GM21619 (cell line): ENCODE data around the gene DPP4.
"Not testable (repeated sequence)": the region's sequence is repeated elsewhere in the genome, so short reads cannot be mapped to it uniquely, and the experiment has no call there.

Experiments
- ATAC-seq: cut with Tn5 transposase; IDR thresholded peaks from one replicate; pipeline ENCODE4 v1.9.1; 2021; ENCODE audit not compliant: unreplicated experiment

Gene DPP4

DNA sequence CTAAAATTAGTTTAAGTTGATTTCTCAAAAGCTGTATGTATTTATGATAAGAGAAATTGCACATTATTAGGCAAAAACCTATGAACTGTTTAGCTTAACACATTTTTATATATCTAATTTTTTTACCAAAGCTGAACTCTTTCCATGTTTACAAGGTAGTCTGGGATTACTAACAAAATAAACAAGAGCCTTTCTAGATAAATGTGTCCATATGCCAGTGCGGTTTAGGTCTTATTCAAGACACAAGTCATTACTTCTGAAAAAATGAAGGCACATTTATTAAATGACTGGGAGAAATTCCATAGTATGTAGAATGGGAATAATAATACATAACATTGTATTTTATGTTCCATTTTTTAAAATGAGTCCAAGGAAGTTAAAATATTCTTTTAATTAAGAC lies 82.0 kb downstream of the DPP4 start:
- no peak for ATAC-seq

DNA sequence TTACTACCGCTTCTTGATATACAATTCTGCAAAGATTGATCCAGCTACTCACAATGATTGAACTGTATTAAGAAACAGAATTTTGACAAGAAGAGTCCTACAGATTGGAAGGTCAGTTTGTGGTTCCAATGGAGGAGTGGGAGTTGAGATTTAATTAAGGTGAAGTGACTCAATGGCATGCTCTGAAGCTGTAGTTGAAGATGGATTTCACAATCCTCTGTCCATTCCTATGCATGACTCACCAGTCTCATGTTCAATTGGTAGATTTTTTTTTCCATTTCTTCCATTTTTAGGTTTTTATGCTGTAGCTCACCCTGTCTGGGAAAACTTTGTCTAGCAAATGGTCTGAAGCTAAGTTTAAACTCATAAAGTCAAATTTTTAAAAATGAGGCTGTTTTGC lies 83.3 kb downstream of the DPP4 start:
- no peak for ATAC-seq

DNA sequence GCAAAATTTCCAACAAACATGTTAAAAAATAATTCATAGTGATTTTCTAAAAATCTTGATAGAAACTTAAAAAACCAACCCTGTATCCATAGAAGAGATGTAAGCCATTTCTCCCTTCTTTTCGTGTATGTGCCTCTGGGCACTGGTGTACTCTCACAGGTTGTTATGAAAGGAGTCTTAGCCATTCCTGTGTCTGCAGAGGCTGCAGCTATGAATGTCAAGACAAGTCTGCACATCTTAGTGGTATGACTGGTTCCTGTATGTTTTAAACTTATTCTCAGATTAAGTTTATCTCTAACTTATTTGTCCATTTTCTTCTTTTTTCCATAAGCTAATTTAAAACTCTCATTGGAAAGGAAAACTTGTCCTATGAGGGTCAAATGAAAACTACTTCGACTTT lies 84.0 kb downstream of the DPP4 start:
- no peak for ATAC-seq

DNA sequence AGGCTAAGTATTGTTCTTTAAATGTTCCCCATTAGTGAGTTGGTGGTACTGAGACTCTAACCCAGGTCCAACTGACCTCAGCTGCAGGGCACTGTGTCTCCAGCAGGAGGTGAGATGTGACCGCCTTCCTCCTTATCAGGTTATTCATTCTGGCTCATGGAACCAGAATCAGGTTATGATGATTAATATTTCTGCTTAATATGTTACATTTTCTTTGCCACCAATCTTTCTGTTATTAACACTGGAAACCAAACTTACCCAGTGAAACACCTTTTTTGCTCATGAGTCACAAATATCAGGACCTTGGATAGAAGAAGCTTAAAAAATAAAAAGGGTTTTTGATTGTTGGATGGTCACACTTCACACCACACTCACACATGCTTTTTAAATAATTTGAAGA lies 85.4 kb downstream of the DPP4 start:
- ATAC-seq = no peak

DNA sequence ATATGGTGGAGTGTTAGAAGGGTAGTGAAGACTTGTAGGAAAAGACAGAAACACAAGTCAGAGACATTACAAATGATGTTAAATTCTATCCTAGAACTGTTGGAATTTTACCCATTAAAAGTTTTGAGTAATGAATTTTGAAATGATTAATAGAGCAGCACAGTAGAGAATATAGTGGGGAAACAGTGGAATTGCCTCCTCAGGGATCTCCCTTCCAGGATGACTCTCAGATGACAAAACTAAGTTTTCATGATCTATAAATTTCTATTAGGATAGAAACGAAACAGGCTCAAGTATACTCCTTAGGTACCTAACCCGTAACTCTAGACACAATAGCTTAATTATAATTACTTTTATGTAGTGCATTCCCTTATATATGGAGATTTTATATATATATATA lies 86.7 kb downstream of the DPP4 start:
- no peak for ATAC-seq

DNA sequence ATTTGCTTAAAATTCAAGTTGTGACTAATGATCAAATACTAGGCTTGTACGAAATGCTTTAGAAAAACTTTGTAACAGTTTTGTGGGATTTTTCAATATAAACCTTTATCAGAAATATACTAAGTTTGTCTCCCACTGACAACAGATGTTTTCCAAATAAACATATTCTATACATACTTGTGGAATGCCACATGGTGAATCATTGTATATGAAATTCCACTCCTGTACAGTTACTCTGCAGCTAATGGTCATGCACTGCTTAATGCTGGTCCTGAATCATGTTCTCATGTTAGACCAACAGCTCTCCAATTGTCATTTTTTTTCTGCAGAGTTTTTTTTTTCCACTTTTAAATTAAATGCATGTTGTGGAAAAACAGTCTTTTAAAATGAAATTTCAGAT lies 90.1 kb downstream of the DPP4 start:
- no peak for ATAC-seq

DNA sequence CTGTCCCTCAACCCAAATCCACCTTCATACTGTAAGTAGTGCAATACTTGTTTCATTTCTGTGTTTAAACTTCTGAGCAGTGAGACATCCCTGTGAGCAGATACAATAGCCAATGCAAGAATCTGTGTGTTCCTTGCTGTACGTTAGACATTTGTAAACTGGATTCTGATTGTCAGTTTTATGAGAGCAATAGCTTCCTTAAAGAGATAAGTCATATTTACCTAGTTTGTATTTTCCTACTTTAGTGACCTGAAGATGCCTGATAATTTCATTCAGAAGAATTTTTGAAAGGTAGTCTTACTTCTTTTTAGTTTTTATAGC lies 90.7 kb downstream of the DPP4 start:
- ATAC-seq = no peak

DNA sequence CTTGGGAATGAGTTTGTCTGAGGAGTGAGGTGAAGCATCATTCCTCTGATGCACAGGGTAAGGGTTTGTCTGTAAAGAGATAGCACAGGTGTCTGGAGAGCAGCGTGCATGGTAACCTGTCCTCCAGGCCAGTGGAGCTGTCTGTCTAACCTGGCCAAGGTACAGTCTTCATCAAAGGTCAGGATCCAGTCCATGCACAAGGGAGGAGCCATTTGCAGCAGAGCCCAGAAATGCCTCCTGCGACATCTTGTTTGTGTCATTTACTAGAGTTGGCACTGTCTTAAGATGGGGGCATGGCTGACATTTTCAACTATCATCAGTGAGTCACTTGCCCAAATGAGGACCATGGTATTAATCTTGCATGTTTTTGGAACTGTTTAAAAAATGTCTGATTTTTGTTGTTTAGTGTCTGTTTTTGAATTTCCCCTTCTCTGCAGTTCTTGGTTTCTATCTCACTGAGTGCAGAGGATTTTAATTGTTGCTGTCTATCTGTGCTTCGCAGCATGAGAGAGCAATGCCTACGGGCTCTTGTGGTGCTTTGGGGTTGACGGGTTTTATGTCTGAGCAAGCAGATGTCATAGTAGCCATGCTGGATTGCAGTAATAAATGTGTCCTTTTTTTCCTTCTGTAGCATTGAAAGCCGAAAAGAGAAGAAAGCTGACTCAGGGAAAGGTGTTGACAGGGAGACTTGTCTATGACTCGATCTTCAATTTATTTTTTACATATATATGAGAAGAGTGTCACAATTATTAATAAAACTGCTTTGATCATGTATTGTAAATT lies 91.3 kb downstream of the DPP4 start:
- no peak for ATAC-seq

DNA sequence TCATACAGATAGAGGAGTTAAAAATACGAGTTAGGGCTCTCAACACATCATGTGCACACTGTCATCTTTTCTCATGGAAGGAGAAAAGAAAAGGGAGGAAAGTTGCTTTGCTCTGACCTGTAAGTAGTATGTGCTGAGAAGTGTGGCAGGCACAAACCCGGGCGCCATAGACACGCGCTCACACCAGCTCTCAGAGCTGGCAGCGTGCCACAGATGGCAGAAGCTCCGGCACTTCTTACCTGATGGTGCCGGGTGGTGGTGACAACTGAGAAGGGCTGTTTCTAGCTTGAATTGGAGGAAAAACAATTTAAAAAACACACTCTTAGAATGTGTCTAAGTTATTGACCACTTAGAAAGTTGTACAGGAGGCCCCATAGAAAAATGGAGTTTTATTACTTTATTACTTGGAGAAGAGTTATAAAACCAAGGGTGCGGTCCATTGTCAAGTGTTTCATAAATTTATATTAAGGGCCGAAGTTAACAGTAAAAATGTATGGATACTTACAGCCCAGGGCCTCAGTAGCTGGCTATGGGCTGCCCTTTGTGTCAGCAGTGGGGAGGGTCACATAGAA lies 92.2 kb downstream of the DPP4 start:
- no peak for ATAC-seq

DNA sequence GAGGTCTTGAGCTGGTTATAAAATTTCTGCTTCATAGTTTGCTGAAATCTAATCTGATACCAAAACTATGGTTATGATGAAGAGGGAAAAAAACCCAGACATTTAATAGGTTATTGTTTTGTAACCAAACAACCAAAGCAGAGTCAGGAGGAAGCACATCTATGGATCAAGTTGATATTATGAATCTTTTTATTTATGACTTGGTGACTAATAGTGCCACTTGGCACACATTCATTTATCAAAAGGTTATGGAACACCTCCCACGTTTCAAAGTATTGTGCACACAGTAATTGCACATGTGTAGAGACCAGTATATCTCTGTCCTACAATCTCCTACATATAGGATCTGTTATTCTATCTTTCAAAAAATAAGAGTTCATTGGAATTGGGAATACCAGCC lies 93.0 kb downstream of the DPP4 start:
- ATAC-seq = no peak

DNA sequence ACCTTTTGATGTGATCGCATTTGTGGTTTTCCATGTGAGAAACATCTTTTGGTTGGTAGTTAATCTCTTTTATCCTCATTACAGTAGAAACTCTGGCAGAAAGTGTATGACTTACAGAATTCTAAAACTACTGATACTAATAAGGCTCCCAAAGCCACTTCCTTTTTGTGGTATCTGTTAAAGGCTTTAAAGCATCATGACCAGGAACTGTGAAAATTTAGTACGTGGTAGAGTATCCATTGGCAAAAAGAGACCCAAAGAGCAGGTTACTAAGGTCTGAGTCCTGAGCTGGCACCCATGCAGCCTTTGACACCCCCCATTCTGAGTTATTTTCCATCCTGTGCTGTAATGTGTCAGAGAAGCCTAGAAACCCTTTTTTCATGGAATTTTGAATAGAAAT lies 94.5 kb downstream of the DPP4 start:
- no peak for ATAC-seq

DNA sequence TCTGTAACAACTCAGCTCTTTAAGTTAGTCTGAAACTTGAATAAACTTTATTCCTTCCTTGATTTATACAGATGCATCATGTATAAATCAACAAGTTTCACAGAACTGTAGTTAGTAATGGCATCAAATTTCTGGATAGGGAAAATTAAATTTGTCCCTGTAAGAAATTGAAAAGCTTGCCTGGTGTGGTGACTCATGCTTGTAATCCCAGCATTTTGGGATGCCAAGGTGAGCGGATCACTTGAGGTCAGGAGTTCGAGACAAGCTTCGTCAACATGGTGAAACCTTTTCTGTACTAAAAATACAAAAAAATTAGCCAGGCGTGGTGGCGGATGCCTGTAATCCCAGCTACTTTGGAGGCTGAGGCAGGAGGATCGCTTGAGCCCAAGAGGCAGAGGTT lies 96.1 kb downstream of the DPP4 start:
- ATAC-seq = not testable (repeated sequence)

DNA sequence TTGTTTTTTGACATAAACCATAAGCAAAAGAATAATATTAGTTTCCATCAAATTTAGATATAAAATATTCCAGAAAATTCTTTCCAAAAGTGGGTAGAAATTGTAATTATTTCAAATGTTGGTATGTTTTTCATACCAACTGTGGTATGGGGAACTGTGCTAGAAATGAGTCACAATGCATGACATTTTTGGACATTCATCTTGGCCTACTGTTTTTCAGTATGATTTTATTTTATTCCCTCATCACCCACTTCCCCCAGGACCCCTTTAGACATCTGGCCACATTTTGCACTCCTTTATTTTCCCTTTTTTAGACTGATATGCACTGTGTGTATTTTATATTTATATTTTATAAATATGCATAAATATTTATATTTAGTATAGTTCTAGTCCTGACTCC lies 97.1 kb downstream of the DPP4 start:
- ATAC-seq = no peak

DNA sequence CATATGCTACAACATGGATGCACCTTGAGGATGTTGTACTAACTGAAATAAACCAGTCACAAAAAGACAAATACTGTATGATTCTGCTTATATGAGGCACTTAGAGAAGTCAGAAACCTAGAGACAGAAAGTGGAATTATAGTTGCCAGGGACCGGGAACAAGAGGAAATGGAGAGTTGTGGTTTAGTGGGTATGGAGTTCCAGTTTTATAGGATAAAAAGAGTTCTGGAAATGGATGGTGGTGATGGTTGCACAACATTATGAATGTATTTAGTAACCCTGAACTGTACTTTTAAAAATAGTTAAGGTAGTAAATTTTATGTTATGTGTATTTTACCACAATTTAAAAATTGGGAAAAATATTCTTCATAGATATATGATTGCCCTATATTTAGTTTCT lies 97.7 kb downstream of the DPP4 start:
- no peak for ATAC-seq

DNA sequence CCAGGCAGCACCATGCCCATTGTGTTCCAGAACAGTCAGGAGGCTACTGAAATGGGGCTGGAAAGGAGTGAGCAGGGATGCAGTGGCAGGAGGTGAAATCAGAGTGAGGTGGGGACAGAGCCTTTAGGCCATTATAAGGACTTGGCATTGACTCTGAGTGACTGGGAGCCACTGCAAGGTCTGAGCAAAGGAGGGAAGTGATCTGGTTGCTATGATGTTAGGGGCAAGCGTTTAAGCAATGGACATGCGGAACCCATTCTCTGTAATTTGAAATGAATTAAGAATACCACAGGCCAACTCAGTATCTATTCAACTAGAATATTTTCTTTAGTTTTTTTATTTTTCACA lies 98.2 kb downstream of the DPP4 start:
- ATAC-seq = no peak

DNA sequence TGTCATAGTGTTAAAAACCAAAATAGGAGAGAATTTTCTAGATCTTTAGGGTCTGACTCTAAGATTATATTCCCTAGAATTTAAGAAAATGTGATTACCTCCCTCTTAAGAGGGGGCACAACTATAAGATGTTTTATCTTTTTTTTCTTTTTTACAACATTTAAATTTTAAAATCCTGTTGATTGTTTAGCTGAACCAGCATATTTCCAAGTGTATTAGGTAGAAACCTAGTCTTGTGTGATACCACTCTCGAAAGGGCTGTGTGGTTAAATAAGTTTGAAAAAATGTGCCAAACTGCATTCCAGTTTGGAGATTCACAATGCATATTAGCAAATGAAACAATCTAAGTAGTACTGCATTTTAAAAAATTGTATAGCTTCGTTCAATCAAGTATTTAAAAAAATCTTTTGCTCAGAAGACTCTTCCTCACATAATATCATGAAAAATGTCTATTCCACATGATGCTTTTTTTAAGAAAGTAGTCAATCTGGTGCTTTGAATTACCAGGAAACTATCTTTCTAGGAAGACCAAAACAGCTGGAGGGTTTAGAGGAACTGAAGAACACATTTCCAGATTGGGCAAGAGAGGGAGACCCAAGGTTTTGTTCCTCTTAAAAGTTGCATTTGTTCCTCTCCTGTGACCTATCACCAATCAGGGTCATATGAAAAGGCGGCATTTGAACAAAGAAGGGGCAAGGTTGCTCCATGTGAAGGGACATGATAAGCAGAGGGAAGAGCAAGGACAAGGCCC lies 98.8 kb downstream of the DPP4 start:
- ATAC-seq = no peak

DNA sequence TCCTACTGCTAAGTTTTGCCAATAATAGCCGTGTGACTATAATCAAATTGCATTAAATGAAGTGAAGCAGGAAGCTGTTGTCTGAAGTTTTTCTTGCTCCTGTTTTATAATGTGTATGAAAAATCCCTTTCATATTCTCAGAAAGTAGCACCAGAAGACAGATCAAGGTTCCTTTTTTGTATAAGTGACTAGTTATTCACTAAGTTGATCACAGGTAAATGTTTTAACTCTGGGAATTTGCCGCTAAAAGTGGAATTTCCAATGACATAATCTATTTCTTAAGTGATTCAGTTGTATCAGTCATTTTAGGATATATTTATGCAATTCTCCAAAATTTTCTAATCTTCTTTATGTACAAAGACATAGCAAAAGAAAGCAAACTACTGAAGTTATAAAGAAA lies 99.6 kb downstream of the DPP4 start:
- no peak for ATAC-seq

DNA sequence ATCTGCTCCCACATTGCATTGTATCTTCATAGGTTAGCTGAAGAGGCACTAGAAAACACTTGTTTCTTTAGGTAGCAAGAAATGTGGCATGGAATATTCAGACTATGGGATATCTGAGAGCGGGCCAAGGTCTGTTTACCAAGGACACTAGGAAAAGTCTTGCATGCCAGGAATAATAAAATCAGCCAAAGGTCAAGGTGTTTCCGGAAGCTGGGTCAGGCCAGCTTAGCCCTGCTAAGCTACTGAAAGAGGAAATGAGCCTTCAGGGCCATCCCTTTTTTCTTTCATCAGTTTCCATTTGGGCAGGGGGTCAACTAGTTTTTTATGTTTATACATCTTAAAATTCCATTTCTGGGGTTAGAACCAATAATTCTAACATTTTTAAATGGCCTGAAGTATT lies 101.1 kb downstream of the DPP4 start:
- no peak for ATAC-seq

DNA sequence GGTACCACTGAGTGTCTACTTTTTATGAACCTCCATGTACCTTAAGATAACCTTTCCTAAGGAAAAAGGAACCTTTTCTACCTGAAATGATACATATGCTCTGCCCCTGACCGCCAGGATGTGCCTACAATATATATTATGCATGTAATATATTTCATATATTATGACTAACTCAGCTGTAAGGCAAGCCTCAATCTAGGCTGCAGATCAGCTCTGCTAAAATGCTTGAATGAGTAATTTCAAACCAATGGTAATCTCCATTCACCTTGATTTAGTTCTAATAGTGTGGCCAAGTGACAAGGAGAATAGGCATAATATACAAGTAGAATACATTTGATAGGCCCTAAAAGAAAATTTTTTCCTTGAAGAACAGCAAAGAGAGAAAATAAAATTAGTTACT lies 101.8 kb downstream of the DPP4 start:
- ATAC-seq = no peak

DNA sequence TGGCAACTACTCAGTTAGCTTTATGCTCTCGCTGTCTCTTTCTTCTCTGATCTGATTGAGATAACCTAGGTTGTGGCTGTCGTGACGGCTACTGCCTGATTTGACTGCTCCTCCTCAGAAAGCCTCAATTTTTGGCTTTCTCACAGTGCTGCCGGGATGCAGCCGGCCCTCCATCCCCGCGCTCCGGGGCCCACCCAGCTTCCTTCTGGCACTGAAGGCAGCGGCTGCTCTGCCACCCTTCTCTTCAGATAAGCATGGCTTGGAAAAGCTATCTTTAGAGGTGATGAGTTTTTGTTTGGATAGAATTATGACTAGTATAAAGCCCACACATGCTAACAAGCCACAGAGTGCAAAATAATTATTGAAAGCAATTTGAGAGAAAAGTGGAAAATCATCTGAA lies 102.5 kb downstream of the DPP4 start:
- ATAC-seq = no peak

DNA sequence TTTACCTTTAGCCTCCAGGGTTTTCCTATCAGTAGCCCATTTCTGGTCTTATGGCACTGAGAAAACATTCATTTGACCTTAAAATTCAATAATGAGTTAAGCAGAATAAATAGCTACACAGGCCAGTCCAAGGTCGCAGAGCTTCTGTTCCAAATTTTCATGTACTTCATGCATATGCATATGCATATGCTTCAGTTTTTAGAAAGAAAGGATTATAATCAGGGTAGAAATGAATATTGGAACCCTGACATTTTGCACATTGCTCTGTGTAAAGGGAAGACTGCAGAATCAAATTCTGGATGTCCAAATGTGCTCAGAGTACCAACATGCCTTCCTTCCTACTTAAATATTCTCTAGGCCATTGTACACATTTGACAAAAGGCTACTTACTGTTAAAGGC lies 104.9 kb downstream of the DPP4 start:
- no peak for ATAC-seq

DNA sequence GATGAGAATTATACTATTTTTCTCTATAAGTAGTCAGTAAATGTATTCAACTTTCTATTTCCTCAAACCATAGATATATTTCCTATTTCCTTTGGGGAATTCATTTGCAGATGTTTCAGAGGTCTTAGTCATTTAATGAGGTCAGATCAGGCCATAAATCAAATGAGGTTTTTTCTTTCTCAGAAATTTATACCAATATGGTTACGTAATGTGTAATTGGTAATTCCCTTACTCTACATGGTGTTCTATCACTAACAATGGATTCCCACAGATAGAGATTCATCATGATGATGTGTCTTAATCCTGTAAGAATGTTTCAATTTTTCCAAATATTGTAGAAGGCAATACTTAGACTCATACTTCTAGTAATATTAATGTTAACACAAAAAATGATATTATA lies 108.0 kb downstream of the DPP4 start:
- ATAC-seq = no peak

DNA sequence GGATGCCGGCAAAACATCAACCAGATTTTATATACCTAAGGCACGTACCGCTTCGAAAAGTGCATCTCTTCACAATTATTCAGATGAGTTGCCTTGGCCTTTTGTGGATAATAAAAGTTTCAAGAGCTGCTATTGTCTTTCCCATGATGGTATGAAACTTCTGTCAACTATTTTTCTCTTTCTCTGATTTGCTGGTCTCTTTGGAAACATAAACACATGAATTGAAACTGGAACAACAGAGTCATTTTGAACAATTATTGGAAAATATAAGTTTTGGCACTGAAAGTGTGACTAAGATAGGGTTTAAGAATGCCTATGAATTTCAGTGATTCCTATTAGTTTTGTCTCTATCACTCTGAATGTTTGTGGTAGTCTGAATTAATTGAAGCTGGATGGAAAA lies 109.9 kb downstream of the DPP4 start:
- ATAC-seq = no peak
